Hepatocyte (in vitro differentiated cells): ENCODE results near the gene GRID2IP.

Experiments
- CTCF ChIP-seq: fragments of 200-600 bp; sonication (generic); IDR thresholded peaks from 2 replicates; pipeline ENCODE4 v1.5.1; 2016; ENCODE audit warnings: antibody characterized with exemption, mild to moderate bottlenecking; ENCODE audit not compliant: poor library complexity
- EZH2 ChIP-seq: fragments of 200-600 bp; sonication (generic); IDR thresholded peaks from 2 replicates; pipeline ENCODE4 v1.6.1; 2016; ENCODE audit warnings: antibody characterized with exemption, mild to moderate bottlenecking, borderline replicate concordance

- TF ChIP-seq CTCF (no peak), EZH2 (no peak)
Measured at GRCh38 chr7:6481445-6481844, 69.8 kb downstream of the GRID2IP start.
